Measurements from ENCODE around the gene CST1.
"Not testable (repeated sequence)": the region's sequence is repeated elsewhere in the genome, so short reads cannot be mapped to it uniquely, and the experiment has no call there.

GRCh38 chr20:23756792-23757191 is 6.1 kb upstream of the CST1 start:
- not testable (repeated sequence) for TF ChIP-seq CTCF, POLR2A (IDR thresholded peaks at IDR 0.05)

Data from right lobe of liver (tissue), 4 donors.